ENCODE results near the gene NRCAM. TPM values are rescaled to one million over a fixed set of nuclear protein-coding genes. Genes with fewer than 3 reads are reported as not detected.
A peak's percentile ranks its signal among the peaks of the same experiment; 100 is the strongest.

NRCAM gene
- total RNA-seq, 1 donor from 2014 or later, result 0.26 TPM

DNA sequence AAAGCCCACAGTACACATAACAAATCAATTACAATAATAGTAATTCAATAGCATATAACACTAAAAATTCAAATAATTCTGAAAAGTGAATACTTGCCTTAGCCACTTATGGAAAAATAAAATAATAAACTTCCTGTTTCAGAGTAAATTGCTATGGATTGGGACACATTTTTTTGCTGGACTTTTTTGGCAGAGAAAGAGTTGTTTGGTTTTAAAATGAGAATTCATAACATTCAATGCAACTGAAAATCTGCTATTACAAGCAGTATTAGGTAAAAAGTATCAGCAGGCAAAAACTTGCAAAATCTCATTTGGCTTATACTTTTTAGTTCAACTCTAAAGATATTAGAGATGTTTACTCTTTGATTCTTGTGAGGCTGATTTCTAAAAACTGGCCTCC lies 141.7 kb downstream of the NRCAM start:
- TF ChIP-seq, protein P1, sequence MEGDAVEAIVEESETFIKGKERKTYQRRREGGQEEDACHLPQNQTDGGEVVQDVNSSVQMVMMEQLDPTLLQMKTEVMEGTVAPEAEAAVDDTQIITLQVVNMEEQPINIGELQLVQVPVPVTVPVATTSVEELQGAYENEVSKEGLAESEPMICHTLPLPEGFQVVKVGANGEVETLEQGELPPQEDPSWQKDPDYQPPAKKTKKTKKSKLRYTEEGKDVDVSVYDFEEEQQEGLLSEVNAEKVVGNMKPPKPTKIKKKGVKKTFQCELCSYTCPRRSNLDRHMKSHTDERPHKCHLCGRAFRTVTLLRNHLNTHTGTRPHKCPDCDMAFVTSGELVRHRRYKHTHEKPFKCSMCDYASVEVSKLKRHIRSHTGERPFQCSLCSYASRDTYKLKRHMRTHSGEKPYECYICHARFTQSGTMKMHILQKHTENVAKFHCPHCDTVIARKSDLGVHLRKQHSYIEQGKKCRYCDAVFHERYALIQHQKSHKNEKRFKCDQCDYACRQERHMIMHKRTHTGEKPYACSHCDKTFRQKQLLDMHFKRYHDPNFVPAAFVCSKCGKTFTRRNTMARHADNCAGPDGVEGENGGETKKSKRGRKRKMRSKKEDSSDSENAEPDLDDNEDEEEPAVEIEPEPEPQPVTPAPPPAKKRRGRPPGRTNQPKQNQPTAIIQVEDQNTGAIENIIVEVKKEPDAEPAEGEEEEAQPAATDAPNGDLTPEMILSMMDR (IDR thresholded peaks at IDR 0.05; ENCODE audit: insufficient read depth, low read length, severe bottlenecking), result no peak
- no peak for FAIRE-seq
- H3K36me3 ChIP-seq (ENCODE audit: control insufficient read depth, insufficient read depth, low read length), result no peaks in the 10 kb centered on the region

DNA sequence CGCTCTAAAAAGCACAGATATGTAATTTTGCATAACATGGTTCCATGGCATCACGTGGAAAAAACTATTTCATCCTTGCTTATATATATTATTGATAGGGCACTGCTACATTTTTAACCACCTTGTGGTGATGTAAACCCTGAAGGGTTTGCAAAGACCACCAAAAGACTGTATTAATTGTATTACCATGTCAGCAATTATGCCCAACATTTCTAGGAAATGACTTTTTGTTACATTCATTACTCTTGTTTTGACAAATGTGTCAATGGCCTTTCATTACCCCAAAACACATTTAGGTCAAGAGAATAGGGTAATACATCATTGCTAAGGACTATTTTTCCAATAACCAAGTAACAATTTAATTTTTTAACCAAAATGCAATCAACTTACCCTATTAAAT lies 142.2 kb downstream of the NRCAM start:
- Histone ChIP-seq H3K4me3 (ENCODE audit: low read depth, low read length) (no peak overlapping the region), H3K27me3 (ENCODE audit: control insufficient read depth, insufficient read depth, low read length) (no peaks in the 10 kb centered on the region), H3K36me3 (ENCODE audit: control insufficient read depth, insufficient read depth, low read length) (no peaks in the 10 kb centered on the region)
- FAIRE-seq (no peak), DNase-seq (ENCODE audit: low read depth) (no peak)
- TF ChIP-seq, protein P1 (IDR thresholded peaks at IDR 0.05; ENCODE audit: insufficient read depth, low read length, severe bottlenecking), result no peak

More for the DNA sequence above, 141.7 kb downstream of the NRCAM start:
- Histone ChIP-seq H3K27me3 (ENCODE audit: control insufficient read depth, insufficient read depth, low read length) (no peaks in the 10 kb centered on the region), H3K4me3 (ENCODE audit: low read depth, low read length) (no peak overlapping the region)
- no peak for DNase-seq (ENCODE audit: low read depth)

DNA sequence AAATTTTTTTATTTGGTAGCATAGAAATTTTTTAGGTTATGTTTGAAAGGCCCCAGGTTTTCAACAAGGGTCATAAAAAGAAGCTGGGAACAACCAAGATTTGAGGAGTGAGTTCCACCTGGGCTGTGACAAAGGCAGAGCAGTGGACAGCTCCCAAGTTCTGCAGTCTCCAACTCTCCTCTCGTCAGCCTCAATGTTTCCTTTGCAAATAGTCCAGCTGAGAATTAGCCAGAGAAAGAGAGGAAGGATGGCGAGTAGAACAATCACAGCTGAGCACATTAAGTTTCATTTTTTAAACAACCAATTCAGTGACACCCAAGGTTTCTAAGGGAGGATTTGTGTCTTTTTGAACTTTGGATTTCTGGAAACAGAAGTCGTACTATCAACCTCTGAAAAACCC lies 143.2 kb downstream of the NRCAM start:
- no peak for FAIRE-seq
- TF ChIP-seq, protein P1 (IDR thresholded peaks at IDR 0.05; ENCODE audit: insufficient read depth, low read length, severe bottlenecking), result no peak
- Histone ChIP-seq H3K27me3 (ENCODE audit: control insufficient read depth, insufficient read depth, low read length) (no peaks in the 10 kb centered on the region), H3K4me3 (ENCODE audit: low read depth, low read length) (no peak overlapping the region), H3K36me3 (ENCODE audit: control insufficient read depth, insufficient read depth, low read length) (no peaks in the 10 kb centered on the region)
- DNase-seq (ENCODE audit: low read depth), result no peak

DNA sequence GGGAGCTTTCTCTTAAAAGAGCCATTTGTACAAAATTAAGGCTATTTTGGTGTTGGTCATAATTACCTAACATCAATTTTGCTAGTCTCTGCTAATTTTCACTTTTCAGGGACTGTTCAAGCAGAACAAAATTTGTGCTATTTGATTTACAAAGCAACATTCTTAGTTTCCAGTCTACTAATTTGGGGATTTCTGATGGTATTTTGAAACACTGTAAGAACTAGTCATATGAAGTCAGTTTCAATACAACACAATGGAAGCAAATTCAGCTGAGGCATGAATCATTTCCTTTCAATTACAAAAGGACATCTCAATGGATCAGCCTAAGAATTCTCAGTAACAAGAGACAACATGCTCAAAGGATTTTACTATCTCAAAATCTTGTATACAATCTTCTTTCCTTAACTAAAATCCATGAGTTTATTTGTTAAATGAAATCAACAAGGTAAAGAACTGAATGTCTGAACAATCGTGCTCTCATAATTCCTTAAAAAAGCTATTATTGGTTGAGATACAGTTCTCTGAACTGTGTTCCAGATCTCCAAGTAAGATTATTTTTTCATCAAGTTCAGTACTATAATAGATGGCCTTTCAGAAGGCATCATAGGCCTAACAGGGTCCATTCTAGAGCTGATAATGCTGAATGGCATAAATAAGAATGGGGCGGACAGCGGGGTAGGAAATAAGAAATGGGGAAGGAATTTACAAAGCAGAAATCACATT lies 144.6 kb downstream of the NRCAM start:
- Histone ChIP-seq H3K27me3 (ENCODE audit: control insufficient read depth, insufficient read depth, low read length) (no peaks in the 10 kb centered on the region), H3K4me3 (ENCODE audit: low read depth, low read length) (no peak overlapping the region), H3K36me3 (ENCODE audit: control insufficient read depth, insufficient read depth, low read length) (no peaks in the 10 kb centered on the region)
- TF ChIP-seq, protein P1 (IDR thresholded peaks at IDR 0.05; ENCODE audit: insufficient read depth, low read length, severe bottlenecking), result no peak
- DNase-seq (ENCODE audit: low read depth) (peak; percentile 97), FAIRE-seq (no peak)

DNA sequence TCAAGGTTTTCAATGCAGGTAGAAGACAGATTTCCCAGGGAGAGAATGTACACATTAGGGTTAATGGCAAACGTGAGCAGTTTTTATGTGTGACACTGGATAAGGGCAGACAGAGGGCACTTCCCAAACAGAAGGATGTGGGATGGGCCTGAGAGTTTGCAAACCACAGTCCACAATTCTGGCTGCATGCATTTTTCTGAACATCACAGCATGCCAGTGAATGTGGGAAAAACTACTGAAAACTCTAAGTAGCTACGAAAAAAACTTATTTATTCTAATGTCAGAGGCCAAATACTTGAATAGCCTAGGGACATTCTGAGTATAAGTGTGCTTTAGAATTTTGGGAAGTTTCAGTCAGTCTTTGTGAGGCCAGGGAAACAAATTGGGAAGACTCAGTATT lies 145.9 kb downstream of the NRCAM start:
- TF ChIP-seq, protein P1 (IDR thresholded peaks at IDR 0.05; ENCODE audit: insufficient read depth, low read length, severe bottlenecking), result no peak
- Histone ChIP-seq H3K36me3 (ENCODE audit: control insufficient read depth, insufficient read depth, low read length) (no peaks in the 10 kb centered on the region), H3K4me3 (ENCODE audit: low read depth, low read length) (no peak overlapping the region), H3K27me3 (ENCODE audit: control insufficient read depth, insufficient read depth, low read length) (no peaks in the 10 kb centered on the region)
- FAIRE-seq, result no peak
- no peak for DNase-seq (ENCODE audit: low read depth)

DNA sequence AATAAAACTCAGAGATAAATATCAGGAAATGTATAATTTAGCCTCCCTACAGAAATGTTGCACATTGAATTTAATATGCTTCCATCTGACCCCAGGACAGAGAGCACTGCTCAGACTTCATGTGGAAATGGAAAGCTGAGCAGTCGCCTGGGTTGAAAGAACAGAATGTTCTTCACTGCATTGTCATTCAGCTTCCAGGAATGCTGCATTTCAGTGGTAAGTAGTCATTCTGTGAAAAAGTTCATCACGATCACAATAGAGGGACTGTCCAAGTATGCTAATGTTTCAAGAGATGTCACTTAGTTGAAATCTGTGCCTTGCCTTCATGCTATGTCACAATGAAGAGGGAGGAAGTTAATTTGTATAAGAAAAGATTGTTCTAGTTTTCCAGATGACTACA lies 147.3 kb downstream of the NRCAM start:
- DNase-seq (ENCODE audit: low read depth), result peak; percentile 78
- TF ChIP-seq, protein P1 (IDR thresholded peaks at IDR 0.05; ENCODE audit: insufficient read depth, low read length, severe bottlenecking), result no peak
- Histone ChIP-seq H3K36me3 (ENCODE audit: control insufficient read depth, insufficient read depth, low read length) (no peaks in the 10 kb centered on the region), H3K4me3 (ENCODE audit: low read depth, low read length) (no peak overlapping the region), H3K27me3 (ENCODE audit: control insufficient read depth, insufficient read depth, low read length) (no peaks in the 10 kb centered on the region)
- FAIRE-seq, result no peak
